NCI-H446 treated with DMSO at 0.1 percent for 48 hours (cell line): ENCODE measurements around the gene PIGK.
A peak's percentile ranks its signal among the peaks of the same experiment; 100 is the strongest.
"Not testable (repeated sequence)": the region's sequence is repeated elsewhere in the genome, so short reads cannot be mapped to it uniquely, and the experiment has no call there.

Experiments
- DNase-seq: peaks from one replicate; lab custom pipeline; 2025; lab: John Stamatoyannopoulos, UW

Gene PIGK

DNA sequence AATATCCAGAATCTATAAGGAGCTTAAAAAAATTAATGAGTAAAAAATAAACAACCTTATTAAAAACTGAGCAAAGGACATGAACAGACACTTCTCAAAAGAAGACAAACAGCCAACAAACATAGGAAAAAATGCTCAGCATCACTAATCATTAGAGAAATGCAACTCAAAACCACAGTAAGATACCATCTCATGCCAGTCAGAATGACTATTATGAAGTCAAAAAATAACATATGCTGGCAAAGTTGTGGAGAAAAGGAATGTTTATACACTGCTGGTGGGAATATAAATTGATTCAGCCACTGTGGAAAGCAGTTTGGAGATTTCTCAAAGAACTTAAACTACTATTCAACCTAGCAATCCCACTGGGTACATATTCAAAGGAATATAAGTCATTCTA lies 25.3 kb downstream of the PIGK start:
- DNase-seq, result no peak

DNA sequence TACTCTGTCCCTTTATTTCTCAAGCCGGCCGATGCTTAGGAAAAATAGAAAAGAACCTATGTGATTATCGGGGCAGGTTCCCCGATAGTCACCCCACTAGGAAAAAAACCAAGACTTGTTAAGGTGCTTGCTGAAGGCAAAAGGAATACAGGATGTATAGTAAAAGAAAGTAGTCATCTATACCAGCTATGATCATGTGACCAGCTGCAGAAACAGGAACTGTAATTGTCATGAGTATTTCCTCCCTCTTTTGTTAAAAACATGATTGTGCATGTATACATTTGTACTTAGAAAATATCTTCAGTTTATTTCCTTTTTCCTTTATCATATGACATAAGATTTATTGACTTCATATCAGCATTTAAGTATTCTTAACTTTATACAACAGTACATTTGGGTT lies 30.5 kb downstream of the PIGK start:
- no peak for DNase-seq

DNA sequence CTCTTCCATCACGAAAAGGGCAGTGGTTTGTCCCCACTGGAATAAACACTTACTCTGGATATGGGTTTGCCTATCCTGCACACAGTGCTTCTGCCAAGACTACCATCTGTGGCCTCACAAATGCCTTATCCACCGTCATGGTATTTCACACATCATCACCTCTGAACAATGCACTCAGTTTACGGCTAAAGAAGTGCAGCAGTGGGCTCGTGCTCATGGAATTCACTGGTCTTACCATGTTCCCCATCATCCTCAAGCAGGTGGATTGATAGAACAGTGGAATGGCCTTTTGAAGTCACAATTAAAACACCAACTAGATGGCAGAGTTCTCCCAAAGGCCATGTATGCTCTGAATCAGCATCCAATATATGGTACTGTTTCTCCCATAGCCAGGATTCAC lies 32.3 kb downstream of the PIGK start:
- DNase-seq, result peak; percentile 42

DNA sequence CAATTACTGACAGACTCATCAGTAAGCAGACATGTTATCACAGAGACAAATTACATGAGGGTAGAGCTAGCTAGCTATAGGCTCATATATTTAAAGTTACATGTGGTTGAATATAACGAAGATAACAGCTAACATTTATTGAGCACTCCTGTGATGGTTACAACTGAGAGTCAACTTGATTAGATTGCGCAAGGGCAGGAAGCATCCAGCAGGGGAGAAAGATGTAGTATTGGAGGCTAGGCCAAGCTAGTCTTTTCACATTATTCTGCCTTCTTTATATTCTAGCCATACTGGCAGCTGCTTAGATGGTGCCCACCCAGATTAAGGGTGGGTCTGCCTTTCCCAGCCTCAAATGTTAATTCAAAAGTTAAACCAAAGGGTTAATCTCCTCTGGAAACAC lies 37.1 kb downstream of the PIGK start:
- DNase-seq, result no peak

DNA sequence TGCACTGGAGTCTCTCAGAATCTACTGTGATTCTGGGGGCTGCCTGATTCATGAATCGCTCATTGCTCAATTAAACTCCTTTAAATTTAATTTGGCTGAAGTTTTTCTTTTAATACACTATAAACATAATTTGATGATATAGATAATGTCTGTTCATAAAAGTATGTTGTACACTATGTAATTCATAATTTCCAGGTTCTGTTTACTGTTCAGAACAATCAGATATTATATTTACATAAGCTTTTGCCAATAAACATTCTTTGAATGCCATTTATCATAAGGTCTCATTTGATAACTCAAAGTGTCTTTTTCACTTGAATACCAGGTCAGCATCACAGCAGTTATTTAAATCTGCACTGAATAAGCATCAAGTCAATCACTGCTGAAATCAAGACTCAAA lies 39.6 kb downstream of the PIGK start:
- DNase-seq, result no peak

DNA sequence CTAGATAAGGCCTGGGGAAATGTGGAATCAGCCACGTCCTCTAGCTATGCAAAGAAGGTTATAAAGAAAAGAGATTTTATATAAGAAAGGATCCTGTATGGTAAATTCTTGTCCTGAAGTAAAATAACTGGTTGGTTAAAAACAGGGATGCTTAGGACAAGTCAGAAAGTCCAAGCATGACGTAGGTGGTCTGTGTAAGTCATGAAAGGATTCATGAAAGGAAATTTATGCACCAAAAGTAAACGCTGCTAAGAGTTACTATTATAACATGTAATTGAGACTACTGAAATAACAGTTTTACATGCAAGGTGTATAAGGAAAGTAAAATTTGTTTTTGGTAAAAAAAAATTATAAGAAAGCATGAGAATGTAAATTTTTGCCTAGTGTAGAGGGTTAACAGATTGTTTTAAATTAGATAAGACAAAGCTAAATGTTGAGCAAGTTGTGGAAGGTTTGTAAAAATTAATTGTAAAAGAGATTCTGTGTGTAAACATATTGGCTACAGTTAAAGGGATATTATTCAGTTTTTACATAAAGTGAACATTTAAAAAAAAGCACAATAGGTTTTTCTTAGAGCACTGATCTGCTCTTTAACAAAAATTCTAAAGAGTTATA lies 43.9 kb downstream of the PIGK start:
- no peak for DNase-seq

DNA sequence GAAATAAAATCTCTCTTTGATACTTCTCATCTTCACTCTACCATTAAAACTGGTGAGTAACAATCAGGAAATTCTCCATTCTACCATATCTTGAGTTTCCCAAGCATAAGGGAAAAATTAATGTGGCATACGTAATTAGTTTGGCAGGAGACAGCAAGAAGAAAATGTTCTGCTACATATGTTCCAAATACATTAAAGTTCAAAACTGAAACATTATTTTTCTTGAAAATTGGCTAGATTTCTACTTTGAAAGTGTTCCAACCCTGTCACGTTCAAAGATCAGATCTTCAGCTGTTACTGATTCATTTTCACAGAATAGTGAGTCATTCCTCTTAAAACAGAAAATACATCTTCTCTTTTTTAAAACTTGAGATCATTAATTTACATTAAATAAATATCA lies 48.5 kb downstream of the PIGK start:
- peak; percentile 98 for DNase-seq

DNA sequence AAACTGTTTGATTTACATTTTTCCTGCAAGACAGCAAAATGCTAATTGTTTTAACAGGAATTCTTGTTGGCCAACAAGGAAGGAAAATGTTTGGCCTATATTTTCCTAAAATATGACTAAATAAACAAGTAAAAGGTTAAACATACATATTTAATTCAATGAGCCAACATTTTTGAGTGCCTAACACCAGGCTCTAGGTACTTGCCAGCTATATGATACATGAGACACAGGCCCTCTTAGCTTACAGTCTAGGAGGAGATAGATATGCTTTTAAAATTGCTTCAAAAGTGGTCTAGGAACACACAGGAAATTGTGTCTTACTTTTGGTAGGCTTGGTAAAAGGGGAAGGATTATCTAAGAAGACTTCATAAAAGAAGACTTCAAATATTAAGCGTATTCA lies 50.9 kb downstream of the PIGK start:
- no peak for DNase-seq

DNA sequence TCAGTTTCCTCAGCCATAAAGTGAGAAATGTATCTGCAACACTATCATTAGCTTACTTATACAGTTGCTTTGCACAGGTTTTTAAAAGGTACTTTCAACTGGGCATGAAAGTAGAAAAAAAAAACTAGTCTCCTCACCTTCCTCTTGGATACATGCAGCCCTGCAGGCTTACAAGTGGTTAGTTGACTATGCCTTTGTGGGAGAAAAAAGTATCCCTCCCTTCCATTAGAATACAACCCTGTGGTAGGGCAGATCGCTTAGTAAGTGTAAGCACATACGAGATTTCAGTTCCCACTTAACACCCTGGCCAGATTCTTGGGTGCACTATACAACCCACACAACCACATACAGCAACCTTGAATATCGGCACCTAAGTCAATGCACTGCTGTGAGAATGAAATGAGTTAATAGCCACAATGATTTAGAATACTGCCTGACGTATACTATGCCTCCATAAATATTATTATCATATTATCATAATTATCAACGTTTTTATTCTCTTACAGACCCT lies 54.7 kb downstream of the PIGK start:
- no peak for DNase-seq

DNA sequence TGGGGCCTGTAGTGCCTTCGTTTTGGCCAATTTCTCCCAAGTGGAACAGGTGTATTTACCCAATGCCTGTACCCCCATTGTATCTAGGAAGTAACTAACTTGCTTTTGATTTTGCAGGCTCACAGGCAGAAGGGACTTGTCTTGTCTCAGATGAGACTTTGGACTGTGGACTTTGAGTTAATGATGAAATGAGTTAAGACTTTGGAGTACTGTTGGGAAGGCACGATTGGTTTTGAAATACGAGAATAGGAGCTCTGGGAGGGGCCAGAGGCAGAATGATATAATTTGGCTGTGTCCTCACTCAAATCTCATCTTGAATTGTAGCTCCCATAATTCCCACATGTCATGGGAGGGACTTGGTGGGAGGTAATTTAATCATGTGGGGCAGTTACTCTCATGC lies 59.5 kb downstream of the PIGK start:
- DNase-seq, result not testable (repeated sequence)

DNA sequence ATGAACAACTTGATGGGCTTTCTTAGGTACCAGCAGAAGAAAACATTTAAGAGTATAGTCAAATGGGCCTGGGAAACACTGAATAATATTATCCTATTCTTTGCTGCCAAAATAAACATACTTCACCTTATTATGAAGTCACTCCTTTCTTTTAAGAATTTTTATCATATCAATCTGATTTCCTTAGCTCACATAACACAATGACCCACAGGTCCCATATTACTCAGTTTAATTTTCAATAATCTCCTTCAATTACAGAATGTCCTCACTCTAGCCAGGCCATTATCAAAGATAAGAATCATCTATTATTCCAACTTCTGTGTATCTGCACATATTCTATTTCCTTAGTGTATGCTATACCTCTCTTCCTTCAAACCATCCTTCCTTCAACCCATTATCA lies 63.0 kb downstream of the PIGK start:
- DNase-seq, result no peak

DNA sequence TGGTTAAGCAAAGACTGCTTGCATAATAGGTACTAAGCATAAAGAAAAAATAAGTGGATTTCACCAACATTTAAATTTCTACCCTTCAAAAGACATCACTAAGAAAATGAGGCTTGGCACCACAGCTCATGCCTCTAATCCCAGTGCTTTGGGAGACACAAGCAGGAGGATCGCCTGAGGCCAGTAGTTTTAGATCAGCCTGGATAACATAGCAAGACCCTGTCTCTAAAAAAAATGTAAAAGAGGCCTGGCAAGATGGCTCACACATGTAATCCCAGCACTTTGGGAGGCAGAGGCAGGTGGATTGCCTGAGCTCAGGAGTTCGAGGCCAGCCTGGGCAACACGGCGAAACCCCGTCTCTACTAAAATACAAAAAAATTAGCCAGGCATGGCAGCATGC lies 73.0 kb downstream of the PIGK start:
- no peak for DNase-seq

DNA sequence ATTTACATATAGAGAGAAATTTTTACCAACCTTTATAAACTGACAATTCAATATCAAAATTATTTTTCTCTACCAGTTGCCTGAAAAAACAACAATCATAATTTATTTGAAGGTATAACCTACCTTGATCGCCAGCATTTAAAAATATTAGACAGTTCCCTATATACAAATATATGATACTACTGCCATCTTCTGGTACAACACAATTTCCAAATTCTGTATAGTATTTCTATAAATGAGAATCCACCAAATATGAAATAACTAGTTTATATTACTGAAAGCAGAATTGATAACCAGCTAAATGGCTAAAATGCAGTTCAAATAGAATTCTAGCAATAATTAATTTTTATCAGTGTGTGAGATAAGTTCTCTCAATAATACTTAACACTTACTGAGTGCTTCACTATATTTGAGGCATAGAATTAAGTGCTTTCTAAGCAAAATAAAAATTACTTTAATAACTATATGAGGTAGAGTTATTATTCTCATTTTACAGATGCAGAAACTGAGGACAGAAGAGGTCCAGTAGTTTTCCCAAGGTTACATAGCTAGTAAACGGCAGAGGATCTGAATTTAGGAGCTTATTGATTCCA lies 75.6 kb downstream of the PIGK start:
- DNase-seq, result no peak

DNA sequence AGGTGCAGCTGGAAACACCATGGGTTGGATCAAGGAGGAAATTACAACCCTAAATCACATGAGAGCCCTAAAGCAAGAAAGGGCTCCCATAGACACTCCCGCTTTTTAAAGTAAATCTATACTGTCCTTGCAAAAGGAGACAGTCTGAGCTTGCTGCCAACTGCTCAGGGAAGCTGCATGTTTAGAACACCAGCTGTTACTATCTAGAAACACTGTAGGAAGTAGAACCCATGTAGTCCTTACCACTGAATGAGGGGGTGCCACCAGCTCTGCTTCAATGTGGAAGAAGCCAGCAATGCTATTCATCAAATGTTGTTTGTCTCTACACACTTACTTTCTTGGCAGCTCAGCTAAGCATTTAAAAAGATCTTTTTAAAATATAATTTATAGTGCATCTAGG lies 79.8 kb downstream of the PIGK start:
- no peak for DNase-seq

DNA sequence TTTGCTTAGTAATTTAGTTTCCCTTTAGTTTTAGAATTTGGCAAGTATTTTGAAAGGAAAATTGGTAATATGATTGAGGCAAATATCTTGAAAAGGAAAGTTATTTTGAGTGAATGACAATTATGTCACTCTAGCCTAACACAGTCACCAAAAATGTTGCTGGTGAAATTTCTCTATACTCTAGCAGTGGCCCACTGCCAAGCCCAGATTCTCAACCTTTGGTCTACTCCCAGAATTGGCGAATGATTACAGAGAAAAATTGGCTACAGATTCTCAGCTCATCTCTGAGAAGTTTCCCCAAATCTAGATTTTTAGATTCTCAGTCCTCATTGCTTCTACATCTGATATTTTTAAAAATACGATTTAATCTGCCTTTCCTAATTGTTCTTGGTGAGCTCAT lies 84.9 kb downstream of the PIGK start:
- peak; percentile 16 for DNase-seq

DNA sequence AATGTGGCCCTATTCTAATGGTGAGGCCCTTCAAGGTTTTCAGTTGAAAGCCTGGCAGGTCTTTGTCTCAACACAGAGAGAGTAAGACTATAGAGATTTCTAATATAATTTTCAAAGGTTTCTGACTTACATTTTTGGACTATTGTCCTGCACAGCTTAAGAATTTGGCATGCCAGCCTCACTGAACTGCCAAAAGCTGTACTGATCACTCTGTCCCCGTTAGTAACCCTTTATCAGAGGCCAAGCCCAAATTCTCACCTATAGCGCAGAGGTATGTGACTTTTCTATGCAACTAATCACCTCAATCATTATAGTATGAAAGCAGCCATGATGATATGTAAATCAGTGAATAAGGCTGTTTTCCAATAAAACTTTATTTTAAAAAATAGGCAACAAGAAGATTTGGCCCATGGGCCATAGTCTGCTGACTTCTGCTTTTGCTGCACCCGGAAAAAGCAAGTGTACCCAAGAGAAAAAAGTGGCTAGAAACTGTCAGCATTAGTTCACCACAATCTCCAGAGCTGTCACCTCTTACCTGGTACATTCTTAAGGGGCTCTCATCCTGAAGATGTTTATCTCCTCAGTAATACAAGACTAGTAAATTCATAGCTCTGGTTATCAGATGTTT lies 85.4 kb downstream of the PIGK start:
- no peak for DNase-seq

DNA sequence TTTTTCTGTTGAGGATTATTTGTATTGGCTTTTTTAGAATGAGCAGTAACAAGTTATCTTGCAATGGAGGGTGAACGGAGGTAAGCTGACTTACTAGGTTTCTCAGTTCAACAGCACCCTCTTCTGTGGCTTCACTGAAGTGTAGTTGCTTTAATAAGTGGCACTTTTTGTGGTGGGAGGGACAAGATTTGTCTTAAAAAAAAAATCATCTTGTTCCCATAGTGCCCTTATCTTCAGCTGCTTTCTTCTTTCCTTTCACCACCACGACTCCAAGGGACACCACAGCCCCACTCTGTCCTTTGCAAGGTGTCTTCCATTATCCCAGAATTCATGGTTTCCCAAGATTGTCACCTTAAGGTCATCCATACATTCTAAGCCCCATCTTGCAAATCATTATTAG lies 92.9 kb downstream of the PIGK start:
- peak; percentile 76 for DNase-seq

DNA sequence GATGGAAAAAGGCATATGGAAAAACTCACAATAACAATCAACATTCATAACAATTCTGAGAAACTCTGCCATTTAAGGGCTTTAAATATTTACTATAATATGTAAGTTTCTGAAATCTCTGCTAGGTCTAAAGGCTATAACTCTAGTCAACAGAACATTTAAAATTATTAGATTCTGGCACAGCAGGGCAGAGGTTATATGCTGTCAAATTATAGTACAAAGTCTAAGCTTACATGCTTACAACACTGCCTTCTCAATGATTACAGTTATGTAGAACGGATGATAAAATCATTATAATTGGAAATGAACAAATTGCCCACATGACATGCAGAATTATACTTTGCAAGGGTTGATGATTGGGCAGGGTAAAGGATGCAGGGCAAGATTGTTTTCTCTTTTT lies 97.7 kb downstream of the PIGK start:
- DNase-seq, result no peak

DNA sequence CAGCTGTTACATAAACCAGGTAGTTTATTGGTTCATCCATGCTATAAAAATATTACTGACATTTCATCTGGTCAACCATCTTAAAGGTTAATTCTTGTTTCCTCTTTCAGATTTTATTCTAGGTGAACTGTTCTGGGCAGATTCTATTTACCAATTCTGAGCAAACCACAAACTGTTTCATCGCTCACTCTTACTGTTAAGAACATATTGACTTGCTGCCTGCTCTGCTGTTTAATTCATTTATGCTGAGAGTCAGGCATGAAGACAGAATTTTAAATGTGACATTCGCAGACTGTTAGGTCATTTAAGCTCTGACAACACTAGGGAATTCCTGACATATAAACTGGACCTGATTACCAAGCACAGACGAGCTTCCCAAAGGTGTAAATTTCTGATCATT lies 98.3 kb downstream of the PIGK start:
- DNase-seq, result no peak

DNA sequence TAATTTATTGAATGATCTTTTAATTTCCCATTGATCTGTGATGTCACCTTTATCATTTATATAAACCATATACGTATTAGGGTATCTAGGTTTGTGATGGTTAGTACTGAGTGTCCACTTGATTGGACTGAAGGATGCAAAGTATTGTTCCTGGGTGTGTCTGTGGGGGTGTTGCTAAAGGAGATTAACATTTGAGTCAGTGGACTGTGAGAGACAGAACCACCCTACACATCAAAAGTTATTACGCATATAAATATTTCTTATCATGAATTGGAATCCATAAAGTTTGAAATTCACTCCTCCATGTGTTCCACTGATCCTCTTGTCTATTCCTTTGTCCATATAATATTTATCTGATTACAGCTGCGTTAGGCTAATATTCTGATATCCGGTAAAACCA lies 100.5 kb downstream of the PIGK start:
- DNase-seq, result no peak

DNA sequence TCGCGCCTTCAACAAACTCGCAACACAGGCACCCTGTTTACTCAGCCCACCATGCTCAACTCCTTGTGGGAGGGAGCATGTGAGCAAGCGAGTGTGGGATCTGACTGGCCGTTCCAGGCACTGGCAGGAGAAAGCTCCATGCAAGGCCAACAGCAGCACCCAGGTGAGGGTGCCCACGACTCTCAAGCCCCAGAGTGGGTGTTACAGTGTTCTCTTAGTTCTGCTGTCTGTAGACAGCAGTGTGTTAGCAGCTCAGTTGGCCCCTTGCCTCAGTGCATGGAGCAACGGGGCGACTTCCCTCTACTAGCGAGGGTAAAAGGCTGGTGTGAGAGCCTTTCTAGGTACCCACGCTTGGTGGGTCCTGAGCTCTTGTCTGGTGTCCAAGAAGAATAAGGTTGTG lies 114.6 kb downstream of the PIGK start:
- DNase-seq, result no peak

DNA sequence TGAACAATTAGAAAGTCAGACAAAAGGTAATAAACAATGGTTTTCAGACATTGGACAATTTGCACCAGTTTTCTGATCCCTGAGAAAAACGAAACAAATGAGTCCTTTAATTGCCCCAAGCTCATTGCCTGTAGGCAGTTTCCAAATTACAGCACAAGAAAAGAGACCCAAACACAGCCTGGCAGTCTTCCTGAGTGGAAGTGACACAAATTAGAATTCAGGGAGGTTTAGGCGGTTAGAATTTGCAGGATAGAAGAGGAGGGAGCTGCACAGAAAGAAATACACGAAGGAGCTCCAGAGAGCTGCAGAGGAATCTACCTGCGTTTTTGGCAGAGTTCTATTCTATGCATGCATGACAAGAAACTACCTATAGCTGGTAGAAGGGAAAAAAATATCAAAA lies 115.7 kb downstream of the PIGK start:
- no peak for DNase-seq

DNA sequence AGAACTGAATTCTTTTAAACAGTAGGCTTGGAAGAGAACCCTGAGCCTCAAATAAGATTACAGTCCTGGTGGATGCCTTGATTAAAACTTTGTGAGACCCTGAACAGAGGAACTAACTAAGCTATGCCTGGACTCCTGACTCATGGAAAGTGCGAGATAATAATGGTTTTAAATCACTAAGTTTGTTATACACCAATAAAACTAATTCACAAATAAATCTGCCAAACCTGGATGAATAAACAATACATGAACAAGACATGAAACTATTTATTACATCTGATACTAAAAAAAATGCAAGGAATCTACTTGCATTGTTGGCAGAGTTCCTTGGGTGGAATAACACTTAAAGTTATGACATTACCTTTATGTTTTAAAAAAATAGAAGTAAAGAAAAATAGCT lies 118.4 kb downstream of the PIGK start:
- DNase-seq, result no peak
